Measurements from ENCODE around the gene RLF.
"Not testable (repeated sequence)": the region's sequence is repeated elsewhere in the genome, so short reads cannot be mapped to it uniquely, and the experiment has no call there.

RLF gene

DNA sequence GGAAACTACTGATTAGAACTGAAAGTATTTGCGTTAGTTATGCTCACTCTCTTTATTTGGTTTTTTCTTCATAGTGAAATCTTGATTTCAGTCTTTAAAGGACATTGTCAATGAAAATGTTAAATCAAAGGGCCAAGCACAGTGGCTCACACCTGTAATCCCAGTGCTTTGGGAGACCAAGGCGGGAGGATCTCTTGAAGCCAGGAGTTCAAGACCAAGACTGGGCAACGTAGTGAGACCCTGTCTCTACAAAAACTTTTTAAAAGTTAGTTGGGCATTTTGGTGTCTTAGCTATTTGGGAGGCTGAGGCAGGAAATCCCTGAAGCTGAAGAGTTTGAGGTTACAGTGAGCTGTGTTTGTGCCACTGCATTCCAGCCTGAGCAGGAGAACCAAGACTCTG is 13.6 kb downstream of the RLF start:
- no peak for DNase-seq

DNA sequence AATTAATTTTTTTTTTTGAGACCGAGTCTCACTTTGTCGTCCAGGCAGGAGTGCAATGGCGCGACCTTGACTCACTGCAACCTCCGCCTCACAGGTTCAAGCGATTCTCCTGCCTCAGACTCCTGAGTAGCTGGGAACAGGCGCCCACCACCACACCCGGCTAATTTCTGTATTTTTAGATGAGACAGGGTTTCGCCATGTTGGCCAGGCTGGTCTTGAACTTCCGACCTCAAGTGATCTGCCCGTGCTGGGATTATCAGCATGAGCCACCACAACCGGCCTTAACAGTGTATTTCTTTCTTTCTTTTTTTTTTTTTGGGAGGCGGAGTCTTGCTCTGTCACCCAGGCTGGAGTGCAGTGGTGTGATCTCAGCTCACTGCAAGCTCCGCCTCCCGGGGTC is 15.8 kb downstream of the RLF start:
- not testable (repeated sequence) for DNase-seq

DNA sequence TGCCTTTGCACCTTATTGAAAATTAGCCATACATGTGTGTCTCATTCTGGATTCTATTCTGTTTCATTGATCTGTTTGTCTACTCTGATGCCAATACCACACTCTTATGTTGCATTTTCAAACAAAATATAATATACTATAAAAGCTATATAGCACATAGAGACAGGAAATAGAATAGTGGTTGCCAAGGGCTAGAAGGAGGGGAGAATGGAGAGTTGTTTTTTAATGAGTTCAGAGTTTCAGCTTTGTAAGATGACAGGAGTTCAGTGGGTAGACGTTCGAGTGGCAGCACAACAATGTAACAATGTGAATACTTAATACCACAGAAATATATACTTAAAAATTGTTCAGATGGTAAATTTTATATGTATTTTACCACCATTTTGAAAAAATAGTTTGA is 17.0 kb downstream of the RLF start:
- no peak for DNase-seq

DNA sequence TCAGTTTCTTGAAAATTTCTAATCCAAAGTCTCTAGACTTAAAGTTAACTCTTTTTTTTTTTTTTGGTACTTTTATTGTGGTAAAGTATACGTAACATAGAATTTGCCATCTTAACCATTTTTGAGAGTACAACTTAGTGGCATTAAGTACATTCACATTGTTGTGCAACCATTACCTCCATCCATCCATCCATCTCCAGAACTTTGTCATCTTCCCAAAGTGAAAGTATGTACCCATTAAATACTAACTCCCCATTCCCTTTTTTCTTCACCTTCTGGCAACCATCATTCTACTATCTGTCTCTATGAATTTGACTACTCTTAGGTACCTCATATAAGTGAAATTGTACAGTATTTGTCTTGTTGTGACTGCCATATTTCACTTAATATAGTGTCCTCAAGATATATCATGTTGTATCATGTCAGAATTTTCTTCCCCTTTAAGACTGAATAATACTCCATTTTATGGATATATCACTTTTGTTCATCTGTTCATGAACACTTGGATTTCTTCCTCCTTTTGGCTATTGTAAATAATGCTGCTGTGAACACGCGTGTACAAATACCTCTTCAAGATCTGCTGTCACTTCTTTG is 18.4 kb downstream of the RLF start:
- no peak for DNase-seq

DNA sequence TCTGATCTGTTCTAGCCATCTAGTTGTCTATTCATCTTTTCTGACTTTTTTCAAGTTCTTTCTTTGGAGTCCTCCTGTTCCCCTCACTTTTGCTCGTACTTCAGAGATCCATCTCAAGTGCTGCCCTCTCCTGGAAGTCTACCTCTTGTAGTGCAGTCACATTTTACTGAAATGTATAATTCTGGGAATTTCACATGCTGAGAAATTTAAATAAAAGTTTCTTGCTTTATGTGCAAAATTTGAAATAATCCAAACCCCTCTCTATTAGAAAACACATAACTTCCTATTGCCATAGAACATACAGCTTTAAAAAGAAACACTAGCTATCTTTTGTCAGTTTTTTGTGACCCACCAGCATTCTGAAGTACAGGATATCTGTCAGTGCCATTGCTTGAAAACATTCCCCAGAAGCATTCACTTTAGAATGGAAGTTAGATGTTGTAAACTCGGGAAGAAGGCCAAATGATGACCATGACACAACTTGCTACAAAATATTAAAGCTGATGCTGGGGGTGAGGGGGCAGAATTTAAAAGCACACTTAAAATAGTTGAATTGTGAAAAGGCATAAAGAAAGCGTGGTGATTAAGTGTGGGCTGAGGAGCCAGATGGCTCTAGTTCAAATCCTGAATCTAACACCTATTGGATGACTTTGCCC is 22.0 kb downstream of the RLF start:
- peak; percentile 43 to 58 for DNase-seq

DNA sequence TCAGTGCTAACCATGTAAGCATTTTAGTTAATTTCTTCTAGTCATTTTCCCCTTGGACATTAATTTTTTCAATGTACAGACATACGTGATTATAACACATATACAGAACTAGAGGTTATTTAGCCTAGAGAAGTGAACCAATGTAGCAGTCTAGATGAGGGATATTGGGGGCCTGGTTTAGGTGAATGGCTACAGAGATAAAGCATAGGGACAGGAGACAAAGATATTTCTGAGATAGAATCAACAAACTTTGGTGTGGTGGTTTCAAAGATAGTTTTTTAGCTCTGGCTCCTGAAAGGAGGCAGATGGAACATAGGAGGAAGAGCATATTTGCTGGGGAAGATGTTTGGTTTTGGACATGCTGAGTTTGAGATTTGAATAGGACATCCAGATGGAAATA is 23.0 kb downstream of the RLF start:
- no peak for DNase-seq

DNA sequence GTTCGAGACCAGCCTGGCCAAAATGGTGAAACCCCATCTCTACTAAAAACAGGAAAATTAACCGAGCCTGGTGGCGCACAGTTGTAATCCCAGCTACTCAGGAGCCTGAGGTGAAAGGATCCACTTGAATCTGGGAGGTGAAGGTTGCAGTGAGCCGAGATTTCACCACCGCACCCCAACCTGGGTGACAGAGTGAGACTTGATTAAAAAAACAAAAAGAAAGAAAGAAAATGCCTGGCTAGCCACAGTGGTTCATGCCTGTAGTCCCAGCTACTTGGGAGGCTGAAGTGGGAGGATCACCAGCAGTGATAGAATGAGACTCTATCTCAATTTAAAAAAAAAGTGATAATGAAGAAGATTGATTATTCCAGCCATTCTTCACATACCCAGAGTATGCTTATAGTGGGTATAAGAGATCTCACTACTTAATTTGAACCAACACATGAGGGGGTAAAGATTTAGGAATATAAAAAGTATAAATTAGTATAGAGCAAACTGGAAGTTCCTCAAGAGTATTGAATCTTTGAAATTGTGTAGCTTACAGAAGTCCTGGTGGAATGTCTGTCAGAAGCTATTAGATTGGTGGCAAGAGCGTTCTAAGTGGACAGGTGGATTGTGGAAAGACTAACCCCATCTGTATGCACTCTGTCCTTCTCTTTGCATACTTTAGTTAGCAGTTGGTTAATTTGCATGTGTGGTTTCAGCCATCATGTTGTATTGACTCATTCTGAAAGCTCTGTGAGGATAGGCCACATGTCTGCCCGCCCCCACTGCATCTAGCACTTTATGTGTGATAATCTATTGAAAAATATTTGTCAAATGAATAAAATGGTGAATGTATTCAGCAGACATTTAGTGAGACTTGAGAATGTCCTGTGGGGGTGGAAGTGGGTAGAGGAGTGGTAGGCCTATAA is 25.0 kb downstream of the RLF start:
- DNase-seq: no peak

DNA sequence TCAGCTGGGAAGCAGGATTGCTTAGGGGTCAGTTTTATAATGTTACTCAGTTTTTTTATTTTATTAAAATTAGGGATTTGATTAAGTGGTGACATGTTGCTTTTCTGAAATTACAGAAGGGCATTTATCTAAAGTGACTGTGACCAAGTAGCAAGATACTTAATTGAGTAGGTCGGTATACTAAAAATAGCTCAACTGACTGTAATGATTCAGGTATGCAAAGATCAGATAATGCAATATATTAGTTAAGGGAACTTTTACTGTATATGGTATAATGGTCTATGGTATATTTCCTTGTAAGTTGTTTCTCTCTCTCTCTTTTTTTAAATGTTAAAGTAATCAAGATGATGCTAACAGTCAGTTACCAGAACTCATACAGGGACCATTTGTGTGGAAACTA is 26.2 kb downstream of the RLF start:
- DNase-seq: no peak

DNA sequence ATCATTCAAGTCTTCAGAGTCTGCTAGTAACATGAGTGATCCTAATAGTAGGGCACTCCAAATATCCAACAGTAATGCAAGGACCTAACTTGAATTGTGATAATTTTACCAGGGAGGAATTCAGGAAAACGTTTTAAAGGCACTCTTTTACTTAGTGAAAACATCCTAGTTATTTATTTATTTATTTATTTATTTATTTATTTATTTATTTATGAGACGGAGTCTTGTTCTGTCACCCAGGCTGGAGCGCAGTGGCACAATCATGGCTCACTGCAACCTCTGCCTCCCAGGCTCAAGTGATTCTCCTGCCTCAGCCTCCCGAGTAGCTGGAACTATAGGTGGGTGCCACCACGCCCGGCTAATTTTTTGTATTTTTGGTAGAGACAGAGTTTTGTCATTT is 33.5 kb downstream of the RLF start:
- DNase-seq: not testable (repeated sequence)

DNA sequence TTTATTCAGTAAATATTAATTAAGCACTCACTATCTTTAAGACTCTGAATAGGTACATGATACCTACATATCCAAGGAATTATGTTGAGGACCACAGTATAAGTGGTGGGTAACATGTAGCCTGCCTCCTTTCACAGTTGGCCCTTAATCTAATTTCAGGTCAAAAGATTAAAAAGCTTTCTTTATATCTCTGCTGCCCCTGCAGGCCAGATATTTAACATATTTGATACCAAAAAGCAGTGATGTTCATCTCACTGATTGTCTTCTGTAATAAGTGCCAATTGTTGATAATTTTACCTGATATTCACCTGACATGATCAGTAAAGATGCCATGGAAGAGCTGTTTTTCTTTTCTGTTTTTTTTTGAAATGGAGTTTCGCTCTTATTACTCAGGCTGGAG is 36.5 kb downstream of the RLF start:
- no peak for DNase-seq

DNA sequence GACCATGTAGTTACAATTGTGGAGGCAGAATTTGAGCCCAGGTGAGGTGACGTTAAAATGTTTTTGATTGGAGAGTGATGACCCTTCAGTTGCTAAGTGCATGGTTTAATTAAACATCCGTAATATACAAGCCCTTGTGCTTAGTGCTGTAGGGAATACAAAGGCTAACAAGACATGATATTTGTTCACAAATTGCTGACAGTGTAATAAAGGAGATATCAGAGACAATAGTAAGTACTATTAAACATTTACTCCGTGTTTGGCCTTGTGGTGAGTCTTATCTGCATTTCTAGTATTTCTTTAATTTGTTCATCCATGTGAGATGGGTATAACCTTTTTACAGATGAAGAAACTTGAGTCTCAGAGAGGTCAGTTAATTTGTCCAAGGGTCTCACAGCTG is 37.9 kb downstream of the RLF start:
- no peak for DNase-seq

DNA sequence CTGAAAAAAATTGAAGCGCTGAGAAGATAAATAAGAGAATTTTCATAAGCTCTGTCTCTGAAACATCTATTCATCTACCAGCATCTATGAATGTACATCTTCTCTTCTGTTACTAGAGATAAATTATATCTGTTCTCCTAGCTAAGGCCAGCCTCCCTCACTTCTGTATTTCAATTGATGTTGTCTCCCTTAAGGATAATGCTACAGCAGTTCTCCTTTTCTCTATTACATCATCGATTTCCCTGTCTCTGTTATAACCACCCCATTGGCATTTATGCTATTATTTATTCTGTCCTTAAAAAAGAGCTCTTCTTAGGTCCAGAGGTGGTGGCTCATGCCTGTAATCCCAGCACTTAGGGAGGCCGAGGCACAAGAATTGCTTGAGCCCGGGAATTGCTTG is 43.7 kb downstream of the RLF start:
- peak in 1 of 2 experiments; percentile 19 for DNase-seq

DNA sequence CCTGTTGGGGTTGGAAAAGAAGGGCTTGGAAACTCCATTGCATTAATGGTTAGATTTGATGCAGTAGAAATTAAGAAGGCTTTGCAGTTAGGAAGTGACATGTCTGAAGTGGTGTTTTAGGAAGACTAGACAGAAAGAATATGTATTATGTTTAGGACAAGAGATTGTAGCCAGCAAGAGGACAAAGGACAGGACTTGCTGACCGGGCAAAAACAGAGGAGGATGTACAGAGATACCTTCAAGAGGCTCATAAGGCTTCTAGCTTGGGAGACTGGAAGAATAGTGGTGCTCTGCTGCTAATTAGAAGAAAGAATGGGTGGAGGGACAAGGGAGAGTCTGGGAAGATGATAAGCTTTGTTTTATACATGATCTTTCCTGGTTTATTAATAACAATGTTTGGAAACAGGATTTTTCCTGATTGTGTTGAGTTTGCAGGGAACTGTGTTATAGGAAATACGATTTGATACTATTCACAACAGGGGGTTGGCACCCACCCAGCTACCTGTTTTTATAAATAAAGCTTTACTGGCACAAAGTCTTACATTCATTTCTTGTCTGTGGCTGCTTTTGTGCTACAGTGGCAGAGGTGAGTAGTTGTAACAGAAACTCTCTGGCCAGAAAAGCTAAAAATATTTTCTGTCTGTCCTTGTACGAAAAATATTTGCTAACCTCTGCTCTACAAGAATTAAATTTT is 49.5 kb downstream of the RLF start:
- no peak for DNase-seq

DNA sequence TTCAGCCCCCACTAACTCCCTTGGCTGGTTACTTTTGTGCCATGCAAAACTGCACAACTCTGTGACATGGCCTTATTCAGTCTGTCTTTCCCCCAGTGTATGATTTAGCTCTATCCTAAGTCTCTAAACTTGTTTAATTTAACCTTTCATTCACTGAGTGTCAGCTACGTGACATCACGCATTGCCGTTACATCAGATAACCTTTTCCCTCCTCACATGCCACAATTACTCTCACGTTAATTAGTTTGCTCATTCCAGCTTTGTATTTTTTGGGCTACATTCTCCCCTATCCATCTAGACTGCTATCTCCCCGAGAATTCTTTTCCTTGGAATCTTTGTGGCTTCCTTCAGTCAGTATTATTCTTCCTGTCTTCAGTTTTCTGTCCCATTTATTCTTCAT is 57.1 kb downstream of the RLF start:
- DNase-seq: no peak

DNA sequence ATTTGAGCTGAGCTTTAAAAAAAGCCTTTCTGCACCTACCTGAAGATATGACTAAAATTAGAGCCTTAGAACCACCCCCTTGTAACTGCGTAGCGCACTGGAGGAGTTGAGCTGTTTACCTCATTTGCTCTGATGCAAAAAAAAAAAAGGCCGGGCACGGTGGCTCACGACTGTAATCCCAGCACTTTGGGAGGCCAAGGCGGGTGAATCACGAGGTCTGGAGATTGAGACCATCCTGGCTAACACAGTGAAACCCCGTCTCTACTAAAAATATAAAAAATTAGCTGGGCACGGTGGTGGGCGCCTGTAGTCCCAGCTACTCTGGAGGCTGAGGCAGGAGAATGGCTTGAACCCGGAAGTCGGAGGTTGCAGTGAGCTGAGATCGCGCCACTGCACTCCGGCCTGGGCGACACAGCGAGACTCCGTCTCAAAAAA is 60.3 kb downstream of the RLF start:
- not testable (repeated sequence) for DNase-seq

DNA sequence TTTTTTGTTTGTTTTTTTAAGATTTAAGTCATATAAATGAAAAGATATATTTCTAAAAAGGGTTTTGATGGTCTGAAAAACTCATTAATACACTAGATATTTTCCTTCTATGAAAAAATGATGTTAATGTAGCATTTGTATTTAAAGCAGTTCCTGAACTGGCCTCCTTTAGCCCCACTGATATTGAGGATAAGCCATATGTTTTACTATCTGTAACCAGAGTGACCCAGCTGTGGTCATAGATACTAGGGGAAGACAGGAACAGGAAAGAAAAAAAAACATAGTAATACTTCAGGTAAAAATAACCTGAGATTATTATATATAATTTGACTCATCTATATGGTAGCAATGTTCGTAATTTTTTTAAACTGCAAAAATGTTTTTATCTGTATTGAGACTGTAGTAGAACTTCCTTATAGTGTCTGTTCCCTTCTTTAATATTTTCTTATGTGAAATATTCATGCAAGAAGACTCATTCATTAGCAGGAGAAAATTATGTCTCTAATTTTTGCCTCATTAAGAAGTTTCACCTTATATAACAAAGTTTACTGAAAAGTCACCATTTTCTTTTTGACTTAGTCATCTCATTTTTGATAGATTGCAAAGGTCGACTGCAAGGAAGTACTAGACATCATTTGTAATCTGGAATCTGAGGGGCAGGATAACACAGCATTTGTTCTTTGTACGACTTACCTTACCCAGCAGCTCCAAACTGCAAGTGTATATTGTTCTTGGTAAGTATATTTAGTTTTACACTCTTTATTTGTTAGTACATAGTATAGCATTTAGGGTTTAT is 61.0 kb downstream of the RLF start:
- no peak for DNase-seq

DNA sequence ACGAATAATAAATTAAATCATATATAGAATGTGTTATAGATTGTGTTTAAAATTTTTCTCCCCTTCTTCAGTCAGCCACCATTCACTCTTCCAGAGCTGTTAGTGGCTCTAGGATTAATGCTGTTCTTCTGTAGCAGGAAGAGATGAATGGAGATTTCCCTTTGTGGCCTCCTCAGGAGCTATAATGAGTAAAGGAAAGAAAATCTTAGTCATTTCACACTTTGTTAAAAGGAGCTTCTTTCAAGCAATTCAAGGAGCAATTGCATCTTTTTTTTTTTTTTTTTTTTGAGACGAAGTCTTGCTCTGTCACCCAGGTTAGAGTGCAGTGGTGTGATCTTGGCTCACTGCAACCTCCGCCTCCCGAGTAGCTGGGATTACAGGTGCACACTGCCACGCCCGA is 62.9 kb downstream of the RLF start:
- DNase-seq: no peak

DNA sequence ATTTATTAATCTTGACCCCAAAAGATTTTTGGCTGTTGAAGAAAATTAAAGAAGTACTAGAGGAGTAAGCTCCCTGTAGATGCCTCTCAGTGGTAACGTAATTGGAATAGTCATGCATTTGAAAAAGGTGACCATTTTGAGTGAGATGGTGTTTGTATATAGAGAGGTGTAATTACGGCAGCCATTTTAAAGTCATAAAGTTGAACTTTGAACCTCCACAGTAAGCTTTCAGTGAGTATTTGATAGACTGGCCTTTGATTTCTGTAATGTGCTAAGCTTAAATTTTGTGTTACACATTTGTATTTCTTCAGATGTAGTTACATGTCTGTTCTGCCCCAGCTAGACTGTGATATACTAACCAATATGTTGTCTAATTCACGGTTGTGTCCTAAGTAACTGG is 65.0 kb downstream of the RLF start:
- no peak for DNase-seq

DNA sequence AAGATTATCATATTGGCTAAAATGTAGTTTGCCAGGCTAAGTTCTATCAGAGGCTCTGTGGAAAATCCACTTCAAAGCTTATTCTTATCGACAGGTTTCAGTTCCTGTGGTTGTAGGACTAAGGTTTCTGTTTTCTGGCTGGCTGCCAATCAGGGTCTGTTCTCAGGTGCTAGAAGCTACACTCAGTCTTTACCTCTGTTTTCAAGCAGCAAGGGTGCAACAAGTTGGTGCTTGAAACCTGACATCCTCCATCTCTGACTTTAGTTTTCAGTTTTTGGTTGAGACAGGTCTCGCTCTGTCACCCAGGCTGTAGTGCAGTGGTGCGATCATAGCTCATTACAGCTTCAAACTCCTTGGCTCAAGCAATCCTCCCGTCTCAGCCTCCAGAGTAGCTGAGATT is 71.3 kb downstream of the RLF start:
- DNase-seq: no peak

DNA sequence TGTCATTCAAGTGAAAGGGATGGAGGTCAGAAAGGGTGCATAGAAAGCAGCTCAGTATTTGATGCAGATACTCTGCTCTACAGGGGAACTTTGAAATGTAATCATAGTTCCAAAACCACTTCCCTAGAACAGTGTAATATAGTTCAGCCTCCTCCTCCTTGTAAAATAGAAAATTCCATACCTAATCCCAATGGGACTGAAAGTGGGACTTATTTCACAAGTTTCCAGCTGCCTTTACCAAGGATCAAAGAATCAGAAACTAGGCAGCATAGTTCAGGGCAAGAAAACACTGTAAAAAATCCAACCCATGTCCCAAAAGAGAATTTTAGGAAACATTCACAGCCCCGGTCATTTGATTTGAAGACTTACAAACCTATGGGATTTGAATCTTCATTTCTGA is 78.4 kb downstream of the RLF start:
- no peak for DNase-seq

DNA sequence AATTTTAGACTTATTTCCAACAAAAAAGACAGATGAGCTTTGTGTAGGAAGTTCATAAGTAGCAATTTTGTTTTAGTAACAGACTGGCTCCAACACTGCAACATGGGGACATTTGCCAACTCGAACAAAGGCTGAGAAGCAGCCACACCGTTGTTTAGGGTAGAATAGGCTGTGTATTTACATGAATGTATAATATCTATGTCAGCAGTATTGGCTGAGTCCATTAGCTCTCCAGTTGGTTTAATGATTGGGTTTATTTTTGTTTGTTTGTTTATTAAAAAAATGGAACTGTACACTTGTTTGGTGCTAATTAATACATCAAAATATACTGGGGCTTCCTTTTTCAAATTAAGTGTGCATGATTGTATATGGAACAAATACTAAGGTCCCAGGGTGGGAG is 79.2 kb downstream of the RLF start:
- no peak for DNase-seq

DNA sequence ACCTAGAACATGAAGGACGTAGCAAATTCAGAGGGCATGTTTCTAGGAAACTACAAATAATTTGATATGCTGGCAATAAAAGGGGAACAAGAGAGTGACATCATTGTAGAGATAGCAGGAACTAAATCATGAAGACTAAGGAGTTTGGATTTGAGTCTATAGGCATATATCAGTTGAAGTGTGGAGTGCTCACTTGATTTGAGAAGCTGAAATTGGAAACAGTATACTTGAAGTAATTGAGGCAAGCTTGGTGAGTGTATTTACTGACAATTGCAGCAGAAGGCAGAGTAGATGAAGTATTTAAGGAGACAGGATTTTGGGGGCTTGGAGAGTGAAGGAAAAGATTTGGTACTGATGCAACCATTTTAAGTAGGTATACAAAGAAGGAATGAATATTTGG is 80.2 kb downstream of the RLF start:
- no peak for DNase-seq

DNA sequence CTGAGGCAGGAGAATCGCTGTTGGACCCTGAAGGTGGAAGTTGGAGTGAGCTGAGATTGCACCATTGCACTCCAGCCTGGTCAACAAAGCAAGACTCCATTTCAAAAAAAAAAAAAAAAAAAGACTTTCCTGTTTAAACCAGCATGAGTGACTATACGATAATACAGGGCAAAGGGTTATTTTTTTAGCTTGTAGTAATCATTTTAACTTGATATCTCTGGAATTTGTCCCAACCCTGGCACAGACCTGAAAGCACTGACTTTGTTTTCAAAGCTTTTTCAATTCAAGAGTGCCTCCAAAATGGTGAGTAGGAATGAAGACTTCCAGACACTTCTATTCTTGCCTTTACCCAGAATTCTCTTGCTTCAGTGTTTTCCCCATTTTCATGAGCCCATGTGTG is 82.2 kb downstream of the RLF start:
- DNase-seq: no peak
